Hepatocyte (in vitro differentiated cells): ENCODE data around the gene EMX1. TPM values are rescaled to one million over a fixed set of nuclear protein-coding genes. Genes with fewer than 3 reads are reported as not detected.

Experiments used
- DNase-seq: peaks from one replicate; pipeline ENCODE4 v3.0.0-alpha.2; 2016; ENCODE audit warnings: low spot score
- H2AFZ ChIP-seq: fragments of 200-600 bp; sonication (generic); 2 replicates; pipeline ENCODE4 v1.6.0; 2016; ENCODE audit warnings: antibody characterized with exemption, mild to moderate bottlenecking
- H3K27ac ChIP-seq: fragments of 200-600 bp; sonication (generic); 2 replicates; pipeline ENCODE4 v1.5.1; 2016; ENCODE audit warnings: mild to moderate bottlenecking
- H3K27me3 ChIP-seq: fragments of 200-600 bp; sonication (generic); 2 replicates; pipeline ENCODE4 v1.6.1; 2016
- H3K36me3 ChIP-seq: fragments of 200-600 bp; sonication (generic); replicated peaks from 2 replicates; pipeline ENCODE4 v1.5.1; 2016; ENCODE audit warnings: low read depth; ENCODE audit not compliant: insufficient read depth
- H3K4me1 ChIP-seq: fragments of 200-600 bp; sonication (generic); 2 replicates; pipeline ENCODE4 v1.5.1; 2016; ENCODE audit warnings: mild to moderate bottlenecking, moderate library complexity; ENCODE audit not compliant: insufficient read depth
- H3K4me2 ChIP-seq: fragments of 200-600 bp; sonication (generic); 2 replicates; pipeline ENCODE4 v1.6.0; 2016
- H3K4me3 ChIP-seq: fragments of 200-600 bp; sonication (generic); 2 replicates; pipeline ENCODE4 v1.5.1; 2016; ENCODE audit warnings: mild to moderate bottlenecking
- H3K79me2 ChIP-seq: fragments of 200-600 bp; sonication (generic); 2 replicates; pipeline ENCODE4 v1.6.0; 2017; ENCODE audit warnings: mild to moderate bottlenecking
- H3K9me2 ChIP-seq: fragments of 200-600 bp; sonication (generic); replicated peaks from 2 replicates; pipeline ENCODE4 v1.6.0; 2017; ENCODE audit warnings: mild to moderate bottlenecking; ENCODE audit not compliant: insufficient read depth
- H3K9me3 ChIP-seq: fragments of 200-600 bp; sonication (generic); 2 replicates; pipeline ENCODE4 v1.5.1; 2016; ENCODE audit warnings: low read depth, mild to moderate bottlenecking
- H4K20me1 ChIP-seq: fragments of 200-600 bp; sonication (generic); 2 replicates; pipeline ENCODE4 v1.6.0; 2016; ENCODE audit warnings: mild to moderate bottlenecking; ENCODE audit not compliant: insufficient read depth, poor library complexity, severe bottlenecking
- CTCF ChIP-seq: fragments of 200-600 bp; sonication (generic); IDR thresholded peaks from 2 replicates; pipeline ENCODE4 v1.5.1; 2016; ENCODE audit warnings: antibody characterized with exemption, mild to moderate bottlenecking; ENCODE audit not compliant: poor library complexity
- EZH2 ChIP-seq: fragments of 200-600 bp; sonication (generic); IDR thresholded peaks from 2 replicates; pipeline ENCODE4 v1.6.1; 2016; ENCODE audit warnings: antibody characterized with exemption, mild to moderate bottlenecking, borderline replicate concordance
- EZH2phosphoT487 ChIP-seq: fragments of 200-600 bp; sonication (generic); IDR thresholded peaks from one replicate; pipeline ENCODE4 v1.6.1; 2018; ENCODE audit warnings: antibody characterized with exemption, mild to moderate bottlenecking, low read depth, moderate library complexity; ENCODE audit not compliant: unreplicated experiment, severe bottlenecking
- WGBS: methylation state at CpG from one replicate; pipeline ENCODE4 v1.1.6; 2016; ENCODE audit warnings: low lambda C conversion rate; ENCODE audit errors: missing lambda C conversion rate; 5-methylcytosine and 5-hydroxymethylcytosine counted together
- polyA plus RNA-seq: library from polyadenylated mRNA; unstranded; fragments of >200 nt; fragmentation: Nextera tagmentation; extraction: Ambion mirVana; gene quantifications from 2 replicates; pipeline ENCODE4 v1.2.1, GENCODE V29; 2016
- total RNA-seq: library from RNA; depleted of rRNA; stranded (reverse); fragments of >200 nt; gene quantifications from 2 replicates; pipeline ENCODE4 v1.2.3, GENCODE V29; 2014

EMX1 gene
- total and polyA plus RNA-seq, 2 experiments from 2014 or later: 0.34 to 1.2 TPM

DNA sequence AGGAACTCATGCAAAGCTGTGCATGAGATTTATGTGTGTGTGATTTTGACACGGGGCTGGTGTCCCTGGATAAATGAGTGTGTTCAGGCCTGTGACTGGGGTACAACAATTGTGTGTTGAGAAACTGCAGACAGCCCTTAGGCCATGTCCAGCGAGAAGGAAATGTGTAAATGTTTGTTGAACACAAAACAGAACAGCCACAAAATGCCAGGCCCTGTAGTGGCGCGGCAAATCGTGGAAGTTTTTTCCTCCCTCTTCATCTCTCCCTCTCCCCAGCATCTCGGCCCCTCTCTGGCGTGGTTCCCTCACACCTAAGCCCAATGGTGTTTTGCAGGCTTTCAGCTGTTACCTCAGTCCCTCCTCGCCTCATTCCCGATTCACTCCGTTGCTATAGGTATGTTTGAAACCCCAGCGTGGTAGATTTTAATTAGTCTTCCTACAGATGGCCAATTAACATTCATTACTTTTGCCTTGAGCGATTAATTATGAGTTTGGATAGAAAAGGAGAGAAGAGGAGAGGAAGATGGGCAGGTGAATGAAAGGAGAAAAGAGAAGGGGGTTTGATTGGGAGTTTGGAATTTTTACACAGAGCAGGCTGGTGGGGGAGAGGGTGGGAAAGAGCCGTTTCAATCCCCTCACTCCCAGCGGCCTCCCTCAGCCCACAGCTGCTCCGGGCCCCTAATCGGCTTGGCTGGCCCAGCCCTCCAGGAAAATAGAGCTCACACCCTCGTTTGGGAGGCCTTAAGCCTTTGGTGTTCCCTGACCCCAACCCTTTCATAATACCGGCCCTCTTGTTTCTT is 19.3 kb upstream of the EMX1 start:
- H3K9me2 ChIP-seq: no peaks in the 10 kb centered on the region
- H3K4me2 ChIP-seq: no peak overlapping the region
- no peaks in the 10 kb centered on the region for H4K20me1 ChIP-seq
- H3K4me1 ChIP-seq: no peaks in the 10 kb centered on the region
- H3K36me3 ChIP-seq: no peaks in the 10 kb centered on the region
- TF ChIP-seq EZH2phosphoT487 (no peak), EZH2 (no peak), CTCF (no peak)
- H3K4me3 ChIP-seq: no peak overlapping the region
- H3K79me2 ChIP-seq: no peaks in the 10 kb centered on the region
- H3K27me3 ChIP-seq: peaks cover 27% of the 10 kb centered on the region
- H3K27ac ChIP-seq: no peak overlapping the region
- no peaks in the 10 kb centered on the region for H3K9me3 ChIP-seq
- H2AFZ ChIP-seq: no peak overlapping the region
- DNase-seq: no peak
- 64% methylated on average over 18 of the region's 18 CpGs for WGBS

DNA sequence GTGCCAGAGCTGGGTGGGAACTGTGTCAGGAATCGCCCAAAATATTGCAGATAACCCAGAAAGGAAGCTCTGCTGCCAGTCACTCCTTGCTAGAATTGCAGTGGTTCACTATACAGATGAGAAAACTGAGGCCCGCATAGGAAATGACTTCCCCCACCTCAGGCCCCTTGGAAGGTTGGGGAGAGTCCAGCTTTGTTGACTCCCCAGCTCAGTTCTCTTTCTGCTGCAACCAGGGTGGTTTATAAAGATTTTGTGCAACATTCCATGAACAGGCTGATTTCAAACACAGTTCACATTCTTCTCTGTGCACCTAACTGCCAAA is 18.8 kb upstream of the EMX1 start:
- H3K9me3 ChIP-seq: no peaks in the 10 kb centered on the region
- H3K27me3 ChIP-seq: peaks cover 33% of the 10 kb centered on the region
- no peaks in the 10 kb centered on the region for H3K79me2 ChIP-seq
- H2AFZ ChIP-seq: no peak overlapping the region
- H3K4me2 ChIP-seq: no peak overlapping the region
- no peaks in the 10 kb centered on the region for H3K9me2 ChIP-seq
- TF ChIP-seq EZH2phosphoT487: no peak
- no peak for TF ChIP-seq EZH2
- no peak for TF ChIP-seq CTCF
- H4K20me1 ChIP-seq: no peaks in the 10 kb centered on the region
- no peak overlapping the region for H3K4me3 ChIP-seq
- H3K36me3 ChIP-seq: no peaks in the 10 kb centered on the region
- H3K27ac ChIP-seq: no peak overlapping the region
- WGBS: 82% methylated on average over 2 of the region's 2 CpGs
- no peaks in the 10 kb centered on the region for H3K4me1 ChIP-seq
- DNase-seq: no peak

DNA sequence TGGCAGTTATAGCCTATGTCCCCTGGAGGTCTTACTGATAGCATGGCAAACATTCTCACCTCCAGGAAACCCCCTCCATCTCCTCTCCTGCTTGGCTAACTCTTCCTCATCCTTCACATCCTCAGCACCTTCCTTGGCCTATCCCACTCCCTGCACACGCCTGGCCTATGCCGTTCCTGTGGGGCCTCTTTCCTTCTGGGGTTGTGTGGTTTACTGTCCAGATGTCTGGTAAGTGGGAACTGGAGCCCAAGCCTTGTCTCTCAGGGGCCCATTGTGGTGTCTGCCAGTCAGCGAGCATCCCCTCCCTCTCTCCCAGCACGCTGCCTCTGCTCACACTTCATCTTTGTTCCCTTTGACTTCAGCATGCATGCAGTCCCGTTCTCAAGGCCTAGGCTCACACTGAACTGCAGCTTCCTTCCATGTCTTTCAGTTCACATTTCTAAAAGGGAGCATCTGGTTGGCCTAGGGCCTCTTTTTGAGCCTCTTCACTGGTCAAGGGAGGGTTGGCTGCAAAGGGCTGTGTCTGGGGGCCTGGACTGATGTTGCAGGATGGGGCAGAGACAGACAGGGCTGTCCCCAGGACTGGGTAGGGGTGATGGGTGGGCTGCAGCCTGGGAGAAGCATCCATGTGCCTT is 17.0 kb upstream of the EMX1 start:
- WGBS: 87% methylated on average over 5 of the region's 5 CpGs
- H3K79me2 ChIP-seq: no peaks in the 10 kb centered on the region
- H3K4me3 ChIP-seq: no peak overlapping the region
- no peak overlapping the region for H3K27ac ChIP-seq
- no peaks in the 10 kb centered on the region for H3K9me2 ChIP-seq
- H2AFZ ChIP-seq: no peak overlapping the region
- H3K4me1 ChIP-seq: no peaks in the 10 kb centered on the region
- TF ChIP-seq CTCF (no peak), EZH2 (no peak), EZH2phosphoT487 (no peak)
- no peak for DNase-seq
- H3K4me2 ChIP-seq: no peak overlapping the region
- H4K20me1 ChIP-seq: no peaks in the 10 kb centered on the region
- H3K27me3 ChIP-seq: peaks cover 46% of the 10 kb centered on the region
- no peaks in the 10 kb centered on the region for H3K9me3 ChIP-seq
- no peaks in the 10 kb centered on the region for H3K36me3 ChIP-seq
